Testis (tissue), 2 donors: ENCODE measurements around the gene MYOT.

ENCODE experiments used
- POLR2A ChIP-seq: fragments of 450-650 bp; IDR thresholded peaks from one replicate; pipeline ENCODE4 v1.6.1; 2017; ENCODE audit warnings: antibody characterized with exemption, mild to moderate bottlenecking, moderate library complexity
- TF ChIP-seq, protein P1 (sequence below), 3 experiments: fragments of 450-650 bp in 2 of 3; fragments of 200-600 bp in 1 of 3; sonication (generic) in 1 of 3; IDR thresholded peaks; one replicate each; pipeline ENCODE4 v1.5.1; 2016 to 2019; ENCODE audit warnings: antibody characterized with exemption in 3 of 3, mild to moderate bottlenecking in 2 of 3, moderate library complexity in 1 of 3

DNA sequence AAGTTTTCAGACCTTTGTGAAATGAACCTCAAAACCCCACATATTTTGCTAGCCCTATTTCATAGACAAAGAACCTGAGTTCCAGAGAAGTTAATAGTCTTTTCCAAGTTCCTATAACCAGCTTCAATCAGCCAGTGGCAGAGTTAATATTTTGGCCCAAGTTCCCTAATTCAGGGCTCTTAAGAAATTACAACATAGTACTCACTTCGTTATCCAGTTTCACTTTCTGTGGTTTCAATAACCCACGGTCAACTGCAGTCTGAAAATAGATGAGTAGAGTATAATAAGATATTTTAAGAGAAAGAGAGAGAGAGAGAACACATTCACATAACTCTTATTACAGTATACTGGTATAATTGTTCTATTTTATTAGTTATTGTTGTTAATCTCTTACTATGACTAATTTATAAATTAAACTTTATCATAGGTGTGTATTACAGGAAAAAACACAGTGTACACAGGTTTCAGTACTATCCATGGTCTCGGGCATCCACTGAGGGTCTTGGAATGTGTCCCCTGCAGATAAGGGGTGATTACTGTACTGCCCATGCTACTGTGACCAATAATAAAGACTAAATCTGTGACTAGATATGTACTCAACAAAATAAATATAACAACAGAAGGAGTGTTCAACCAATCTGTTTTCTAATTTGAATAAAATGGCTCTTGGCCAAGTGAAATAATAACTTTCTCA is 9.3 kb upstream of the MYOT start:
- no peak for TF ChIP-seq POLR2A
- TF ChIP-seq, protein P1, sequence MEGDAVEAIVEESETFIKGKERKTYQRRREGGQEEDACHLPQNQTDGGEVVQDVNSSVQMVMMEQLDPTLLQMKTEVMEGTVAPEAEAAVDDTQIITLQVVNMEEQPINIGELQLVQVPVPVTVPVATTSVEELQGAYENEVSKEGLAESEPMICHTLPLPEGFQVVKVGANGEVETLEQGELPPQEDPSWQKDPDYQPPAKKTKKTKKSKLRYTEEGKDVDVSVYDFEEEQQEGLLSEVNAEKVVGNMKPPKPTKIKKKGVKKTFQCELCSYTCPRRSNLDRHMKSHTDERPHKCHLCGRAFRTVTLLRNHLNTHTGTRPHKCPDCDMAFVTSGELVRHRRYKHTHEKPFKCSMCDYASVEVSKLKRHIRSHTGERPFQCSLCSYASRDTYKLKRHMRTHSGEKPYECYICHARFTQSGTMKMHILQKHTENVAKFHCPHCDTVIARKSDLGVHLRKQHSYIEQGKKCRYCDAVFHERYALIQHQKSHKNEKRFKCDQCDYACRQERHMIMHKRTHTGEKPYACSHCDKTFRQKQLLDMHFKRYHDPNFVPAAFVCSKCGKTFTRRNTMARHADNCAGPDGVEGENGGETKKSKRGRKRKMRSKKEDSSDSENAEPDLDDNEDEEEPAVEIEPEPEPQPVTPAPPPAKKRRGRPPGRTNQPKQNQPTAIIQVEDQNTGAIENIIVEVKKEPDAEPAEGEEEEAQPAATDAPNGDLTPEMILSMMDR (IDR thresholded peaks at IDR 0.05), result no peak
